GM18873 (cell line): ENCODE results near the gene CDC20.
"Not testable (repeated sequence)": the region's sequence is repeated elsewhere in the genome, so short reads cannot be mapped to it uniquely, and the experiment has no call there.

Experiments used
- ATAC-seq: cut with Tn5 transposase; IDR thresholded peaks from one replicate; pipeline ENCODE4 v1.9.1; 2021; ENCODE audit warnings: mild to moderate bottlenecking, moderate library complexity, moderate number of reproducible peaks; ENCODE audit not compliant: unreplicated experiment, low FRiP score

The CDC20 gene

DNA sequence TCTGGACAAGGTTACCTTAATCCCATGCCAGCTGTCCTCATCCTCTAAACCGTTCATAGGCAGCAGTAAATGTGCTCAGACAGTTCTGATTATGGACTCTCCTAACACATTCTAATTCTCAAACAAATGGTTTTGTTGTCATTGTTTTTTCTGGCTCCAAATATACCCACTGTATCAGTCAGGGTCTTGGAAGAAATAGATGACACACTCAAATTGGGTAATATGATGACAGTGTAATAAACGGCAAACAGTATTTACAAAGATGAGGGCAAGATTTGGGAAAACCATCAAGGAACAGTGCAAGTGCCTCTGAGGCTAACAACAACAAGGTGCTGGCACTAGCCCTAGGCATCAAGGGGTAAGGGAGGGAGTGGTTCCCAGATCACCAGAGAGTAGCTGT lies 4.3 kb upstream of the CDC20 start:
- ATAC-seq = no peak

DNA sequence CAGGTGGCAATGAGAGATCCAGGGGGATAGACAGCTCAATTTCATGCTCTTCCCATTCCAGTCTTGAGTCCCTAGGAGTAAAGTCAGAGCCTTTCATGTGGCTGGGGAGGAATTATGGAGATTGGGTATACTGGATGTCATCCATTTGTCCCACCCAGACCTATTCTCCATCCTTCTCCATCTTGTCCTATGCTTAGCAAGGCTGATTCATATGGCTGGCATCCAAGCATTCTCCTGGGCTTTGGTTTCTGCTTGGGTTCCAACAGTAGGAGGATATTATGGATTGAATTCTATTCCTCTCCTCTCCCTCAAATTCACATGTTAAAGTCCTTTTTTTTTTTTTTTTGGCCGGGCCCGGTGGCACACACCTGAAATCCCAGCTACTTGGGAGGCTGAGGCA lies 3.8 kb upstream of the CDC20 start:
- no peak for ATAC-seq

GRCh38 chr1:43357251-43357650 lies 1.5 kb upstream of the CDC20 start:
- ATAC-seq = no peak

DNA sequence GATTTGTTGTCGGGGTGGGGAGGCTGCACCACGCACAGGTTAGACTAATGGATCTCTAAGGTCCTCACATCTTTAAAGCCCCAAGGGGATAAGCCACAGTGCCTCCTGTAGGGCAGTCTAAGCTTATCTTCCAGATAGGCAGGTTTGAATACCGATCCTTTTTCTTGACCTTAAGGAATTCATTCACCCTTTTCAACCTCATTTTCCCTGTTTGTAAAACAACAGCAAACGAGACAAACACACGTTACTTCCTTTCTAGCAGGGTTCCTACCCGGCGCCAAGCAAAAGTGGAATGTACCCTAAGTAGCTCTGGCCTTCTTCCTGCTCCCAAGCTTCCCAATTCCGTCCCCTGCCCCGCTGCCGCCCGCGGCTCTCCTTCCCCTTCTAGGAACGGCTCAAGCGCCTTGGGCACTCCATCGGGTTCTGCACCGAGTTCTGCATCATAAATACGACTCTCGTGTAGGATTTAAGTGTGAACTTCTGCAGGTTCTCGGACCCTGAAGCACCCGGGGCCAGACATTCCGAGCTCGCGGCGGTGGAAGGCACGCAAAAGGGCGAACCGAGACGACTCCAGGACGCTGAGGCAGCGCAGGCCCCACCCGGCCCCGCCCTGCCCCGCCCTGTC lies 548 bp upstream of the CDC20 start:
- ATAC-seq = no peak

DNA sequence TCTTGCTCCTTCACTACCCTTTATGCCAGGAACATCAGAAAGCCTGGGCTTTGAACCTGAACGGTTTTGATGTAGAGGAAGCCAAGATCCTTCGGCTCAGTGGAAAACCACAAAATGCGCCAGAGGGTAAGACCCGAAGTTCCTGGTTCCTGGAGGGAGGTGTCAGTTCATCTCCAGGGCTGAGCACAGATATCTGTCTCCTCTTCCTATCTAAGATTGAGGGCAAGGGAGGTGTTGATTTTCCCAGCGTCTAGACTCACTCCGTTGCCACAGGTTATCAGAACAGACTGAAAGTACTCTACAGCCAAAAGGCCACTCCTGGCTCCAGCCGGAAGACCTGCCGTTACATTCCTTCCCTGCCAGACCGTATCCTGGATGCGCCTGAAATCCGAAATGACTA lies 915 bp downstream of the CDC20 start:
- ATAC-seq = no peak

DNA sequence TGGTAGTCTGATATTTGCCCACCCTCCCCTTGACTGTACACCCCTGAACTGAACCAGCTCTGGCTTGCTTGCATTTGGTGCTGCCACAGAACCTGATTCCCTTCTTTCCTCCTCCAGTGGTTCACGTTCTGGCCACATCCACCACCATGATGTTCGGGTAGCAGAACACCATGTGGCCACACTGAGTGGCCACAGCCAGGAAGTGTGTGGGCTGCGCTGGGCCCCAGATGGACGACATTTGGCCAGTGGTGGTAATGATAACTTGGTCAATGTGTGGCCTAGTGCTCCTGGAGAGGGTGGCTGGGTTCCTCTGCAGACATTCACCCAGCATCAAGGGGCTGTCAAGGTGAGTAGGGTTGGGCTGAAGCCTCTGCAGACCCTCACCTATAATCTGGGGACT lies 1.8 kb downstream of the CDC20 start:
- no peak for ATAC-seq

GRCh38 chr1:43363283-43363934 lies 4.6 kb downstream of the CDC20 start:
- no peak for ATAC-seq

DNA sequence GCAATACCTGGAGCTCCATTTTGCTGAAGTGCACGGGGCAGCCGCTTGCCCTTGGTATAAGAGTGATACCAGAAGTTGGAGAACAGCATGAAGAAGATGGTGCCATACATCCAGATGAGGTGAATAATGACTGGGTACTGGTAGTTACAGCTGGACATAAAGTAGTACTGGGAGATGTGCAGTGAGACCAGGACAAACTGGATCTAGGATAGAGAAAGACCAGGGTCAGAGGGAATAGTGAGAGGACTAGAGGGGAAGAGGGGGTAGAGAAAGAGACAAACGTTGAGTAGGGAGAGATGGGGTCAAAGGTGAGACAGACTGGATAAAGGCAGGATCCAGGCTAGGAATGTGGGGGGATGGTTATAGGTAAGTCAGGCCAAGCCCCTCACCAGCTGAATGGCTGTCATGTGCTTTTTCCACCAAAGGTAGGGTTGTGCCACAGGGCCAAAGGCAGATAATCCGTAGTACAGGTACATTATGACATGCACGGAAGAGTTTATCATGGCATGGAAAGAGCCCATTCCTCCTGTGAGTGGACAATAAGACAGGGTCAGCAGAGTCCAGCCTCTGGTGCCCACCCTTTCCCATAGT lies 5.2 kb downstream of the CDC20 start:
- no peak for ATAC-seq

DNA sequence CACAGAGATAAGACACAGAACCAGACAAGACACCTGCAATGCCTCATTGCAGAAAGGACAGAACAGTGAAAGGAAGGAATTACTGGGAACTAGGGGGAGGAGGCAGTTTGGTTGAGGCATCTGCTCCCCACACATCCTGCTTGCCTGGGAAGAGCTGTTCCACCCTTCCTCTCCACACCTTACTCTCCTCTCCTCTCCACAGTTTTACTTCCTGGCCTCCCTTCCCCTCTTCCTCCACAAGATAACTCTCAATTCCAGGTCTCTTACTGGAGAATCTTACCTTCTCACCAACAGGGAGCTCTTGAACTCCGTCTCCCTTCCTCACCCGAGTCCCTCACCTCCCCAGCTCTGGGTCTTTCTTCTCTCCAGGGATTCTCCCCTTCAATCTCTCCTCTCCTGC lies 6.9 kb downstream of the CDC20 start:
- ATAC-seq = no peak

DNA sequence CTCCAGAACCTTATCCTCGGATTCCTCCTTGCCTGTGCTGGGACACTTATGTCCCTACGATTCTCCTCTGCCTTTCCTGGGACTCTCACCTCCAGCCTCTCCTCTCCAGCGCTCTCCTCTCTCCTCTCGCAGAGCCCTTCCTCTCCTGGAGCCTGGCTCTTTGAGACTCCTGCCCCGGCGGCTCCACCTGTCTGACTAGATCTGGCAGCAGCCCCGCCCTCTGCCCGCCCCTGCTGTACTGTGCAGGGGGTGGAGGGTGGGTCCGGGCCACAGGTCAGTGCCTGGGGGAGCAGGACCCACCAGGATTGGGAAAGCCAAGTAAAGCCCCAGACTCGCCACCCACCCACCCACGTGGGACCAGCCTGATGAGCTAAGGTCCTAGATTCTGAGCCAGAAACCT lies 7.4 kb downstream of the CDC20 start:
- no peak for ATAC-seq

DNA sequence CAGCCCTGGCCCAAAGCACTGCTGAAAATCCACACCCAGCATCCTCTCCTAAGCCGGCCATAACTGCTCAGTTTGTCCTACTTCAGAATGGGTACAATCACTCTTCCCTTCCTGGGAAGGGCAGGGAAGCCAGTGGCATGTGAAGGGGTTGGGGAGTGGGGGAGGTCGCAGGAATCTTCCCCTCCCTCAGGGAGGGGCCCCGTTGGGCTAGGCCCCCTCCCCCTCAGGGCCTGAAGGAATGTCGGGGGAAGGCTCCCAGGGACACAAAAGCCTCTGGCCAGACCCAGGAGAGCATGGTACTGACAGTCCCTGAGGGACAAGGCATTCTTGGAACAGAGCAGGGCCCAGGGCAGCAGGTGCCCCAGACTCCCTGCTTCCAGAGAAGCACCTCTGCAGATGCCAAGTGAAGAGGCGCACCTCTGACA lies 7.8 kb downstream of the CDC20 start:
- no peak for ATAC-seq

- ATAC-seq = peak; percentile 19
These were observed 8.5 kb downstream of the CDC20 start for GRCh38 chr1:43367026-43367903.

DNA sequence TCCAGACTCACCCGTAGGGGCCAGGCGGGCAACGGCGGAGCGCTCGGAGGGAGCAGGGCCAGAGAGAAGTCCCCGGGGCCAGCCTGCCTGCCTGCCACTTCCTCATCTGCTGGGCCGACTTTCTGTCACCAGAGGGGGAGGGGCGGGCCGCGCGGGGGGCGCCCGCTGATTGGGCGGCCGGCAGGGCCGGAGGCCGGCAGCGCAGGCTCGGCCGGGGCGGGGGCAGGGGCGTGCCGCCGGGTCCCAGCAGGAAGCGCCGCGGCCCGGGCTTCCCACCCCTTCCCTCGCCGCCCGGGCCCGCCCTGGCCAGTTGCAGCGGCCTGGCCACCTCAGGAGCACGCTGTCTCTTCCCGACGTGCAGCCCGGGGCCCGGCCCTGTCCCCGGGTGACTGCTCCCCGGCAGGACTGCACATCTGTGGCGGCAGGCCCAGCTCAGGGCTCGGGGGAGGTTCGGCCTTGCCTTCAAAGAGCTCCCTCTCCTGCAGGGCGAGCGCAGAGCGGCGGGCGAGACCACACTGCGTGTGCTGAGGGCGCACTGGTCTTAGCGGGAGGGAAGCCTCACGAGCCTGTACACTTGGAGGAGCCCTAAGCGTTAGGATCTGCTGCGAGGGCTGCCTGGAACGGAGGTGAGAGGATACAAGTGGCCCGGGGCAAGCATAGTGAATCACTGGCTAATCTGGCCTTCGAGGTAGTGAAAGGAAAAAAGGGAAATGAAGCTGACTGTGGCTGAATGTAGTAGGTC lies 9.3 kb downstream of the CDC20 start, which contains the start of gene ELOVL1:
Gene ELOVL1, minus strand, starts transcription at position 108 of the 742 bp plus-strand sequence. CDS start 2,402 bp downstream, outside the sequence.
- peak; percentile 54 for ATAC-seq

GRCh38 chr1:43368646-43369020 lies 9.9 kb downstream of the CDC20 start:
- ATAC-seq = no peak

GRCh38 chr1:43369779-43370178 lies 11.0 kb downstream of the CDC20 start:
- not testable (repeated sequence) for ATAC-seq

GRCh38 chr1:43370564-43370963 lies 11.8 kb downstream of the CDC20 start:
- ATAC-seq = no peak

GRCh38 chr1:43372172-43372571 lies 13.4 kb downstream of the CDC20 start:
- no peak for ATAC-seq

DNA sequence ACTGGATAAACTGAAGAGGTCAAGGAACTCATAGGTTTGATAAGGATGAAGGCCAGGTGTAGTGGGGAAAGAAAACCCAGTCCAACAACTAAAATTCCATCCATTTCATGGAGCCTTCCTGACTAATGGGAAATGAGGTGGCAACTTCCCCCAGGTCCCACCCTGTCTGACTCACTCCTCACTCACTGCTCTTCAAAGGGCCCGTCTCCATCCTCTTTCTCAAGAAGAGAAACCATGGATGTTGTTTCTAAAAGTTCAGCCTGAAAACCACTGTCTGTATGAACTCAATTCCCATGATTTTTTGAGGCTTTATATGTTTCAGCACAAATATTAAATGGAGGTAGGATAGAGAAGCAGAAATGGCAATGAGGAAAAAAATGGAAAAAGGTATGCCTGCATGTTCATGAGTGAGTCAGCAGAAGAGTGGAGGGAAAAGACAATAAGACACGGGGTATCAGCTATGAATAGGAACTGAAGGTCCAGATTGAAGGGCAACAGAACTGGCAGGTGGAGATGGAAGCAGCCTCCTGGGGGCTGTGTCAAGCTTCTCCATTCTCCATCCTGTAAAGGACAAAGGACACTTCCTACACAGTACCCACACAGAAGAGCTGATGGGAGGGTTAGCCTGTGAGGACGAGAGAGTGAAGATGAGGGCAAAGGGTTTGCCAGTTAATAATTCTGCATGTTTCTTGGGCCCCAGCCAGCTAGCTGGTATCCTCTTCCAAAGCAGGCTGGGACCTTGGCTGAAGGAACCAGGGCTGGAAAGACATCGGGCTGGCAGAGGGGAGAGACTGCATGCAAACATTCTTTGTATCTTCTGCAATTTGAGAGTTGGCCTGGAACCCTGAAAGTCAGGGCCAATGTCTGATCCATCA lies 14.5 kb downstream of the CDC20 start:
- ATAC-seq = no peak

DNA sequence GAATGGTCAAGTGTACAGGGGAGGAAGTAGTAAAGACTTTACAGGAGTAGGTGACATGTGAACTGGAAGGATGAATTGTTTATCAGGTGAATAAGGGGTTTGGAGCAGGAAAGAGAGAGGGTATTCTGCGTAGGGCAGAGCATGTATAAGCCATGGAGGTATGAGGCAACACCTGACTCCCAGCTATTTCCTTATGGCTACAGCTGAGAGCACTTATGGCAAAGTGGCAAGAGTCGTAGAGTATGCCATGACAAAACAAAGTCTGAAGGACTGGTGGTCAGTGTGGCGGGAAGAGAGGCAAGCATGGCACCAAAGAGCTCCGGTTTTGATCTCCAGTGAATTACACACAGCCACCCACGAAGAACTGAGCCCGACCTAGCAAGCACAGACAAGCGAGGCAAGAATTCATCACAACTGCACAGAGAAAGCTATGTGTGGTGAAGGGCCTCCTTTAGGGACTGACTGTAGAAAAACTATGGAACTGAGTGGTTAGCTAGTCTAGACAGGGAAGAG lies 18.0 kb downstream of the CDC20 start:
- ATAC-seq = no peak
